Measurements from ENCODE around the gene PRSS2. TPM values are rescaled to one million over a fixed set of nuclear protein-coding genes. Genes with fewer than 3 reads are reported as not detected.
A peak's percentile ranks its signal among the peaks of the same experiment; 100 is the strongest.
"Not testable (repeated sequence)": the region's sequence is repeated elsewhere in the genome, so short reads cannot be mapped to it uniquely, and the experiment has no call there.

PRSS2 gene
- total RNA-seq, 1 donor from 2014 or later: not detected

GRCh38 chr7:142773230-142773629, 2.5 kb downstream of the PRSS2 start:
- no peak overlapping the region for H3K27ac Mint-ChIP-seq (ENCODE audit: unreplicated experiment)
- peaks cover 8% of the 10 kb centered on the region for H3K4me1 Mint-ChIP-seq (ENCODE audit: low read depth, unreplicated experiment)
- H3K36me3 Mint-ChIP-seq (ENCODE audit: unreplicated experiment): peaks cover 5% of the 10 kb centered on the region
- TF ChIP-seq CTCF (IDR thresholded peaks at IDR 0.05; ENCODE audit: partially characterized antibody, unreplicated experiment): no peak
- peaks cover 3% of the 10 kb centered on the region for H3K27me3 Mint-ChIP-seq (ENCODE audit: unreplicated experiment)
- H3K4me3 Mint-ChIP-seq (ENCODE audit: unreplicated experiment): no peak overlapping the region
- no peak for DNase-seq
- H3K9me3 Mint-ChIP-seq (ENCODE audit: unreplicated experiment): peaks cover under 1% of the 10 kb centered on the region

- DNase-seq: no peak
- Mint-ChIP-seq H3K9me3 (ENCODE audit: unreplicated experiment) (peaks cover 2% of the 10 kb centered on the region), H3K27ac (ENCODE audit: unreplicated experiment) (no peak overlapping the region), H3K27me3 (ENCODE audit: unreplicated experiment) (peaks cover 4% of the 10 kb centered on the region), H3K4me3 (ENCODE audit: unreplicated experiment) (no peak overlapping the region), H3K4me1 (ENCODE audit: low read depth, unreplicated experiment) (peaks cover 8% of the 10 kb centered on the region), H3K36me3 (ENCODE audit: unreplicated experiment) (peaks cover 5% of the 10 kb centered on the region)
- no peak for TF ChIP-seq CTCF (IDR thresholded peaks at IDR 0.05; ENCODE audit: partially characterized antibody, unreplicated experiment)
Observed at GRCh38 chr7:142773937-142774744, 3.4 kb downstream of the PRSS2 start.

GRCh38 chr7:142774826-142775225, 4.1 kb downstream of the PRSS2 start:
- H3K9me3 Mint-ChIP-seq (ENCODE audit: unreplicated experiment): peaks cover 2% of the 10 kb centered on the region
- H3K4me1 Mint-ChIP-seq (ENCODE audit: low read depth, unreplicated experiment): peaks cover 8% of the 10 kb centered on the region
- DNase-seq: no peak
- H3K27ac Mint-ChIP-seq (ENCODE audit: unreplicated experiment): no peak overlapping the region
- H3K36me3 Mint-ChIP-seq (ENCODE audit: unreplicated experiment): peaks cover 5% of the 10 kb centered on the region
- H3K27me3 Mint-ChIP-seq (ENCODE audit: unreplicated experiment): peaks cover 4% of the 10 kb centered on the region
- TF ChIP-seq CTCF (IDR thresholded peaks at IDR 0.05; ENCODE audit: partially characterized antibody, unreplicated experiment): no peak
- H3K4me3 Mint-ChIP-seq (ENCODE audit: unreplicated experiment): no peak overlapping the region

GRCh38 chr7:142775351-142776115, 4.8 kb downstream of the PRSS2 start:
- H3K4me1 Mint-ChIP-seq (ENCODE audit: low read depth, unreplicated experiment); H3K27me3 Mint-ChIP-seq (ENCODE audit: unreplicated experiment); H3K9me3 Mint-ChIP-seq (ENCODE audit: unreplicated experiment); DNase-seq; H3K36me3 Mint-ChIP-seq (ENCODE audit: unreplicated experiment); H3K4me3 Mint-ChIP-seq (ENCODE audit: unreplicated experiment): not testable (repeated sequence)
- H3K27ac Mint-ChIP-seq (ENCODE audit: unreplicated experiment): peak overlapping the region; percentile 50

GRCh38 chr7:142776206-142776844, 5.6 kb downstream of the PRSS2 start:
- H3K4me1 Mint-ChIP-seq (ENCODE audit: low read depth, unreplicated experiment): peaks cover 8% of the 10 kb centered on the region
- peaks cover 2% of the 10 kb centered on the region for H3K9me3 Mint-ChIP-seq (ENCODE audit: unreplicated experiment)
- DNase-seq: no peak
- TF ChIP-seq CTCF (IDR thresholded peaks at IDR 0.05; ENCODE audit: partially characterized antibody, unreplicated experiment): no peak
- peaks cover 4% of the 10 kb centered on the region for H3K27me3 Mint-ChIP-seq (ENCODE audit: unreplicated experiment)
- H3K27ac Mint-ChIP-seq (ENCODE audit: unreplicated experiment): peak overlapping the region; percentile 50
- peaks cover 5% of the 10 kb centered on the region for H3K36me3 Mint-ChIP-seq (ENCODE audit: unreplicated experiment)
- H3K4me3 Mint-ChIP-seq (ENCODE audit: unreplicated experiment): no peak overlapping the region

- DNase-seq; H3K27me3 Mint-ChIP-seq (ENCODE audit: unreplicated experiment); H3K4me1 Mint-ChIP-seq (ENCODE audit: low read depth, unreplicated experiment); H3K36me3 Mint-ChIP-seq (ENCODE audit: unreplicated experiment); H3K9me3 Mint-ChIP-seq (ENCODE audit: unreplicated experiment); H3K4me3 Mint-ChIP-seq (ENCODE audit: unreplicated experiment); H3K27ac Mint-ChIP-seq (ENCODE audit: unreplicated experiment): not testable (repeated sequence)
Observed at GRCh38 chr7:142776845-142777225, 6.1 kb downstream of the PRSS2 start.
